HG02642 (cell line): ENCODE data around the gene RAB21.
A peak's percentile ranks its signal among the peaks of the same experiment; 100 is the strongest.

Source experiments
- ATAC-seq: cut with Tn5 transposase; IDR thresholded peaks from one replicate; pipeline ENCODE4 v1.9.1; 2021; ENCODE audit warnings: mild to moderate bottlenecking; ENCODE audit not compliant: unreplicated experiment, poor library complexity

The RAB21 gene

GRCh38 chr12:71754461-71755145 lies at the start of gene RAB21:
TSS of gene RAB21 (plus strand) at chr12:71754863. CDS start at chr12:71755130, 267 bp downstream.
- peak; percentile 94 for ATAC-seq

GRCh38 chr12:71704920-71705319 lies 49.7 kb upstream of the RAB21 start:
- no peak for ATAC-seq

- ATAC-seq, result no peak
Observed at GRCh38 chr12:71708658-71709057, 46.0 kb upstream of the RAB21 start.

GRCh38 chr12:71710276-71711125 lies 44.2 kb upstream of the RAB21 start:
- ATAC-seq, result no peak

GRCh38 chr12:71718611-71719010 lies 36.1 kb upstream of the RAB21 start:
- no peak for ATAC-seq

- no peak for ATAC-seq
Observed at GRCh38 chr12:71719647-71720370, 34.9 kb upstream of the RAB21 start.

GRCh38 chr12:71721783-71722505 lies 32.7 kb upstream of the RAB21 start:
- ATAC-seq, result no peak

- ATAC-seq, result no peak
Observed at GRCh38 chr12:71725011-71725410, 29.7 kb upstream of the RAB21 start.

GRCh38 chr12:71726548-71726947 lies 28.1 kb upstream of the RAB21 start:
- ATAC-seq, result no peak

GRCh38 chr12:71727958-71728357 lies 26.7 kb upstream of the RAB21 start:
- no peak for ATAC-seq

GRCh38 chr12:71730936-71731335 lies 23.7 kb upstream of the RAB21 start:
- no peak for ATAC-seq

GRCh38 chr12:71731439-71732356 lies 23.0 kb upstream of the RAB21 start:
- no peak for ATAC-seq

- no peak for ATAC-seq
Observed at GRCh38 chr12:71732357-71732712, 22.3 kb upstream of the RAB21 start.

- no peak for ATAC-seq
Observed at GRCh38 chr12:71737197-71737596, 17.5 kb upstream of the RAB21 start.

- no peak for ATAC-seq
Observed at GRCh38 chr12:71742998-71743397, 11.7 kb upstream of the RAB21 start.

GRCh38 chr12:71744522-71745300 lies 10.0 kb upstream of the RAB21 start:
- ATAC-seq, result no peak

- ATAC-seq, result peak; percentile 90
Observed at GRCh38 chr12:71746974-71747611, 7.6 kb upstream of the RAB21 start.
